Measurements from ENCODE around the gene TOR1AIP1.
A peak's percentile ranks its signal among the peaks of the same experiment; 100 is the strongest.

DNA sequence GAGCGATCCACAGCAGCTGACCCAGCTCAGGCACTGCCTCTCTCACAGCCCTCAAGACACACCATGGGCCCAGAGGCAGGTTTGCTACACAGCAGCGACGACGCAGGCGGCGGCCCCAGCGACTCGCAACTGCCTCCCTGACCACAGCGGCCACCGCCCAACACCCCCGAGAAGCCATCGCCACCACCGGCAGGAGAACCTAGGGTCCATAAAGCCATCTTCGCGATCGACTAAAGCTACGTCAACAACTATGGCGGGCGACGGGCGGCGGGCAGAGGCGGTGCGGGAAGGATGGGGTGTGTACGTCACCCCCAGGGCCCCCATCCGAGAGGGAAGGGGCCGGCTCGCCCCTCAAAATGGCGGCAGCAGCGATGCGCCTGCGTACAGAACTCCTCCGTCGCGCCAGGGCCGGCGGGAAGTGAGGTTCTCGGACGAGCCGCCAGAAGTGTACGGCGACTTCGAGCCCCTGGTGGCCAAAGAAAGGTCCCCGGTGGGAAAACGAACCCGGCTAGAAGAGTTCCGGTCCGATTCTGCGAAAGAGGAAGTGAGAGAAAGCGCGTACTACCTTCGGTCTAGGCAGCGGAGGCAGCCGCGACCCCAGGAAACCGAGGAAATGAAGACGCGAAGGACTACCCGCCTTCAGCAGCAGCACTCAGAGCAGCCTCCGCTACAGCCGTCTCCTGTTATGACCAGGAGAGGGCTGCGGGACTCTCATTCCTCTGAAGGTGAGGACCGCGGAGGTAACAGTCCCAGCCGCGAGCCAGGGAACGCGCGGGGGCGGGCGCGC lies at the start of gene TOR1AIP1:
- TF ChIP-seq, protein P1, sequence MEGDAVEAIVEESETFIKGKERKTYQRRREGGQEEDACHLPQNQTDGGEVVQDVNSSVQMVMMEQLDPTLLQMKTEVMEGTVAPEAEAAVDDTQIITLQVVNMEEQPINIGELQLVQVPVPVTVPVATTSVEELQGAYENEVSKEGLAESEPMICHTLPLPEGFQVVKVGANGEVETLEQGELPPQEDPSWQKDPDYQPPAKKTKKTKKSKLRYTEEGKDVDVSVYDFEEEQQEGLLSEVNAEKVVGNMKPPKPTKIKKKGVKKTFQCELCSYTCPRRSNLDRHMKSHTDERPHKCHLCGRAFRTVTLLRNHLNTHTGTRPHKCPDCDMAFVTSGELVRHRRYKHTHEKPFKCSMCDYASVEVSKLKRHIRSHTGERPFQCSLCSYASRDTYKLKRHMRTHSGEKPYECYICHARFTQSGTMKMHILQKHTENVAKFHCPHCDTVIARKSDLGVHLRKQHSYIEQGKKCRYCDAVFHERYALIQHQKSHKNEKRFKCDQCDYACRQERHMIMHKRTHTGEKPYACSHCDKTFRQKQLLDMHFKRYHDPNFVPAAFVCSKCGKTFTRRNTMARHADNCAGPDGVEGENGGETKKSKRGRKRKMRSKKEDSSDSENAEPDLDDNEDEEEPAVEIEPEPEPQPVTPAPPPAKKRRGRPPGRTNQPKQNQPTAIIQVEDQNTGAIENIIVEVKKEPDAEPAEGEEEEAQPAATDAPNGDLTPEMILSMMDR (conservative IDR thresholded peaks at IDR 0.05) = peak; percentile 34
- no peak for TF ChIP-seq ZFX (IDR thresholded peaks at IDR 0.05)

All from C4-2B (cell line).